ENCODE results near the gene BEND4.
"Not testable (repeated sequence)": the region's sequence is repeated elsewhere in the genome, so short reads cannot be mapped to it uniquely, and the experiment has no call there.

The BEND4 gene

DNA sequence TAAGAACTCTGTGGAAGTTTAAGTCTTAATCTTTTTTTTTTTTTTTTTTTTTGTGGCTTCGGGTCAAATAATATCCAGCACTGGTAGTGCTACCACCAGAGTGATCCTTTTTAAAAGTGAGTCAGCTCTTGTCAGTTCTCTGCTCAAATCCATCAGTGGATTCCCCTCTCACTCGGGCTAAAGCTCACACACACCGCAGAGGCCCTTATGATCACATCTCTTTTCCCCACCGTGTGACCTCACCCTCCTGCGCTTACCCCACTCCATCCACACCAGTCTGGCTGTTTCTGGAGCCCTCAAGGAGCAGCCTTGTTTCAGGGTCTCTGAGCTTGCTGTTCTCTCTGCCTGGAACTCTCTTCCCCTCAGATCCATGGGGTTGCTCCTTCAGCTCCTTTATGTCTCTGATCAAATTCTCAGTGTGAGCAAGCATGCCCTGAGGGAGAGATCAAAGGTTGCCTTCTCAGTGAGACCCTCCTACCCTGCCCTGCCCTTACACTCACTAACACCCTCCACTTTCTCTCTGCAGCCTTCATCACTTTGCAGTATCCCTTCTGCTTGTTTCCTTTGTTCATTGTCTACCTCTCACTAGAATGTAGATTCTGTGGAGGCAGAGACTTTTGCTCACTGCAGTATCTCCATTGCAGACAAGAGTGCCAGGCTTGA lies 19.8 kb upstream of the BEND4 start:
- Histone ChIP-seq H3K9me2 (replicated peaks; ENCODE audit: insufficient read depth, low read length) (no peaks in the 10 kb centered on the region), H3K36me3 (replicated peaks; ENCODE audit: insufficient read depth, low read length) (no peaks in the 10 kb centered on the region), H3K27ac (ENCODE audit: low read length) (no peak overlapping the region), H3K79me2 (ENCODE audit: low read length) (no peaks in the 10 kb centered on the region), H3K4me1 (ENCODE audit: low read length) (peaks cover 10% of the 10 kb centered on the region), H3K9ac (ENCODE audit: low read length) (no peak overlapping the region), H2AFZ (ENCODE audit: low read length) (no peak overlapping the region), H3F3A (ENCODE audit: insufficient read depth, low read length) (peaks cover 8% of the 10 kb centered on the region), H3K27me3 (replicated peaks; ENCODE audit: insufficient read depth, low read length) (no peaks in the 10 kb centered on the region), H4K20me1 (ENCODE audit: insufficient read depth, low read length) (no peaks in the 10 kb centered on the region), H3K9me3 (replicated peaks; ENCODE audit: insufficient read depth, low read length) (no peaks in the 10 kb centered on the region), H3K4me3 (ENCODE audit: low read length) (no peak overlapping the region), H3K4me2 (ENCODE audit: low read depth, low read length) (no peak overlapping the region)
- DNase-seq, result no peak
- TF ChIP-seq EZH2 (optimal IDR thresholded peaks at IDR 0.05; ENCODE audit: low read depth, low read length), result no peak
- TF ChIP-seq, protein P1, sequence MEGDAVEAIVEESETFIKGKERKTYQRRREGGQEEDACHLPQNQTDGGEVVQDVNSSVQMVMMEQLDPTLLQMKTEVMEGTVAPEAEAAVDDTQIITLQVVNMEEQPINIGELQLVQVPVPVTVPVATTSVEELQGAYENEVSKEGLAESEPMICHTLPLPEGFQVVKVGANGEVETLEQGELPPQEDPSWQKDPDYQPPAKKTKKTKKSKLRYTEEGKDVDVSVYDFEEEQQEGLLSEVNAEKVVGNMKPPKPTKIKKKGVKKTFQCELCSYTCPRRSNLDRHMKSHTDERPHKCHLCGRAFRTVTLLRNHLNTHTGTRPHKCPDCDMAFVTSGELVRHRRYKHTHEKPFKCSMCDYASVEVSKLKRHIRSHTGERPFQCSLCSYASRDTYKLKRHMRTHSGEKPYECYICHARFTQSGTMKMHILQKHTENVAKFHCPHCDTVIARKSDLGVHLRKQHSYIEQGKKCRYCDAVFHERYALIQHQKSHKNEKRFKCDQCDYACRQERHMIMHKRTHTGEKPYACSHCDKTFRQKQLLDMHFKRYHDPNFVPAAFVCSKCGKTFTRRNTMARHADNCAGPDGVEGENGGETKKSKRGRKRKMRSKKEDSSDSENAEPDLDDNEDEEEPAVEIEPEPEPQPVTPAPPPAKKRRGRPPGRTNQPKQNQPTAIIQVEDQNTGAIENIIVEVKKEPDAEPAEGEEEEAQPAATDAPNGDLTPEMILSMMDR (IDR thresholded peaks at IDR 0.05; ENCODE audit: low read length), result no peak
- no peak for TF ChIP-seq EZH2phosphoT487 (IDR thresholded peaks at IDR 0.05; ENCODE audit: low read length)

DNA sequence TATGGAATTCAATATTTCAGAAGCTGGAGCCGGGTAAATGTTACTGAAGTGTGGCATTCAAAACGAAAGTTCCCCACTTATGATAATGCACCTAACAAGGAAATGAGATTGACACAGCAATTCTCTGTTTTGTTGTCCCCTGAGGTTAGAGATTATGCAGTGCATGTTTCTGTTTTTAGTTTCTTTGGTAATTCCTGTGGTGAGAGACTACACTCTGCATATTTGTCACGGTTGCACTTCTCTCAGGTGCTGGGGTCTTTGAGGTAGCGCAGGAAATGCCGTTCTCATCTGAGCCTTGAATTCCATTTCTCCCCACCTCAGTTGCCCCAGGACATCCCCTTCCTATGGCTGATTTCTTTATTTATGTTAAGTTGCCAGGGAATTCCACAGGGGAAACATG lies 15.3 kb upstream of the BEND4 start:
- Histone ChIP-seq H3K4me3 (ENCODE audit: low read length) (peak overlapping the region; percentile 20; the same call in 1 of the 2 replicates), H4K20me1 (ENCODE audit: insufficient read depth, low read length) (no peaks in the 10 kb centered on the region), H3F3A (ENCODE audit: insufficient read depth, low read length) (peaks cover 13% of the 10 kb centered on the region), H3K27me3 (replicated peaks; ENCODE audit: insufficient read depth, low read length) (no peaks in the 10 kb centered on the region), H2AFZ (ENCODE audit: low read length) (0 out of 2 replicates have a peak overlapping the region, but pooled peaks have one; percentile 8), H3K9ac (ENCODE audit: low read length) (peak overlapping the region; percentile 20; the same call in 1 of the 2 replicates), H3K9me2 (replicated peaks; ENCODE audit: insufficient read depth, low read length) (no peaks in the 10 kb centered on the region), H3K27ac (ENCODE audit: low read length) (peak overlapping the region; percentile 83), H3K36me3 (replicated peaks; ENCODE audit: insufficient read depth, low read length) (no peaks in the 10 kb centered on the region; the same call in 1 of the 2 replicates), H3K4me1 (ENCODE audit: low read length) (peaks cover 16% of the 10 kb centered on the region), H3K9me3 (replicated peaks; ENCODE audit: insufficient read depth, low read length) (no peaks in the 10 kb centered on the region), H3K4me2 (ENCODE audit: low read depth, low read length) (peak overlapping the region; percentile 75), H3K79me2 (ENCODE audit: low read length) (no peaks in the 10 kb centered on the region)
- DNase-seq, result peak; percentile 95
- TF ChIP-seq EZH2 (optimal IDR thresholded peaks at IDR 0.05; ENCODE audit: low read depth, low read length) (no peak), EZH2phosphoT487 (IDR thresholded peaks at IDR 0.05; ENCODE audit: low read length) (no peak)
- TF ChIP-seq, protein P1 (IDR thresholded peaks at IDR 0.05; ENCODE audit: low read length), result no peak

DNA sequence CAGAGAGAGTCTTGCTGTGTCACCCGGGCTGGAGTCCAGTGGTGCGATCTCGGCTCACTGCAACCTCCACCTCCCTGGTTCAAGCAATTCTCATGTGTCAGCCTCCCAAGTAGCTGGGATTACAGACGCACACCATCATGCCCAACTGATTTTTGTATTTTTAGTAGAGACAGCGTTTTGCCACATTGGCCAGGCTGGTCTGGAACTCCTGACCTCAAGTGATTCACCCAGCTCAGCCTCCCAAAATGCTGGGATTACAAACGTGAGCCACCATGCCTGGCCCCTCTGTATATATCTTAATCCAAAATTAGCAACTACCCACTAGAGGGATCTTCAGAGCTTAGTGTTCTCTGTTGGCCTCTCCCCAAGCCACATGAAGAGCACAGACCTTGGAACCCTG lies 13.7 kb upstream of the BEND4 start:
- H3K9ac ChIP-seq (ENCODE audit: low read length); H3K79me2 ChIP-seq (ENCODE audit: low read length); DNase-seq; H3K27me3 ChIP-seq (replicated peaks; ENCODE audit: insufficient read depth, low read length); H2AFZ ChIP-seq (ENCODE audit: low read length); H3K9me2 ChIP-seq (replicated peaks; ENCODE audit: insufficient read depth, low read length); H3K36me3 ChIP-seq (replicated peaks; ENCODE audit: insufficient read depth, low read length); H3K4me2 ChIP-seq (ENCODE audit: low read depth, low read length); H4K20me1 ChIP-seq (ENCODE audit: insufficient read depth, low read length); H3K27ac ChIP-seq (ENCODE audit: low read length); H3K4me3 ChIP-seq (ENCODE audit: low read length); H3K9me3 ChIP-seq (replicated peaks; ENCODE audit: insufficient read depth, low read length): not testable (repeated sequence)
- Histone ChIP-seq H3K4me1 (ENCODE audit: low read length) (peaks cover 16% of the 10 kb centered on the region), H3F3A (ENCODE audit: insufficient read depth, low read length) (peaks cover 13% of the 10 kb centered on the region)

DNA sequence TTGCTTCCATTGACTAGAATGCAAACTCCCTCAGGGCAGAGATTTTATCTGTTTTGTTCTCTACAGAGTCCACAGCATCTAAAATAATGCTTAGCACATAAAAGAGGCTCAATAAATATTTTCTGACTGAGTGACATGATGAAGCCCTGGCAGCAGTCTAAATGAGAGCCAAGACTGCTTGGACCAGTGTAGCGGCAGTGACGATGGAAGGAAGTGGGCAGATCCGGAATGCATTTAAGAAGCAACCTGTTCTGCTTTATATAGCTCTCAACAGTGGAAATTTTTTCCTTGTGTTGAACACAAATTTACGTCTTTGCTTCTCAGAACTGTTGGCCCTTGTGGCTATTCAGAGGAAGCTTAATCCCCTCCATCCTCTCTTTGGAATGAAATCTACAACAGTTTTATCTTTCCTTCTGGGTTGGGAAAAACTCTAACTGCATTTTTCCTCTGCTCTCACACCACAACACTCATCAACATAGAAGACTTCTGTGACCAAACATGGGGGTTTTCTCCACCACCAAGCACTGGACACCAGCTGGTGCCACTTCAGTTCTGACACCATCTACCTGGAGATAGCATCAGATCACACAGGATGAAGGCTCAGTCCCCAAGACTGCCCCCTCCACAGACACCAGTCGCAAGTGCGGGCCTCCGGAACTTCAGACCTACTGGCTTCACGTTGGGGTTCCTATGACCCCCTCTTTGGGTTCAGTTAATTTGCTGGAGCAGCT lies 7.0 kb upstream of the BEND4 start:
- Histone ChIP-seq H3K79me2 (ENCODE audit: low read length) (no peaks in the 10 kb centered on the region), H3F3A (ENCODE audit: insufficient read depth, low read length) (peaks cover under 1% of the 10 kb centered on the region; the same call in 1 of the 2 replicates), H3K9ac (ENCODE audit: low read length) (no peak overlapping the region), H3K9me2 (replicated peaks; ENCODE audit: insufficient read depth, low read length) (no peaks in the 10 kb centered on the region), H3K4me2 (ENCODE audit: low read depth, low read length) (no peak overlapping the region), H3K27me3 (replicated peaks; ENCODE audit: insufficient read depth, low read length) (no peaks in the 10 kb centered on the region), H4K20me1 (ENCODE audit: insufficient read depth, low read length) (no peaks in the 10 kb centered on the region), H3K27ac (ENCODE audit: low read length) (no peak overlapping the region), H3K9me3 (replicated peaks; ENCODE audit: insufficient read depth, low read length) (no peaks in the 10 kb centered on the region), H3K4me3 (ENCODE audit: low read length) (no peak overlapping the region), H3K4me1 (ENCODE audit: low read length) (no peaks in the 10 kb centered on the region), H3K36me3 (replicated peaks; ENCODE audit: insufficient read depth, low read length) (no peaks in the 10 kb centered on the region), H2AFZ (ENCODE audit: low read length) (no peak overlapping the region)
- TF ChIP-seq, protein P1 (IDR thresholded peaks at IDR 0.05; ENCODE audit: low read length), result no peak
- DNase-seq, result no peak

Measured in MM.1S (cell line).